A204.1 (cell line): ENCODE data around the gene DEFB124.

Experiments used
- FAIRE-seq: peaks from 2 replicates; lab custom pipeline; 2012; peaks lifted over from hg19 to GRCh38; lab: Jason Lieb, UNC

The DEFB124 gene

GRCh38 chr20:31425797-31426196 lies 49.1 kb downstream of the DEFB124 start:
- no peak for FAIRE-seq

DNA sequence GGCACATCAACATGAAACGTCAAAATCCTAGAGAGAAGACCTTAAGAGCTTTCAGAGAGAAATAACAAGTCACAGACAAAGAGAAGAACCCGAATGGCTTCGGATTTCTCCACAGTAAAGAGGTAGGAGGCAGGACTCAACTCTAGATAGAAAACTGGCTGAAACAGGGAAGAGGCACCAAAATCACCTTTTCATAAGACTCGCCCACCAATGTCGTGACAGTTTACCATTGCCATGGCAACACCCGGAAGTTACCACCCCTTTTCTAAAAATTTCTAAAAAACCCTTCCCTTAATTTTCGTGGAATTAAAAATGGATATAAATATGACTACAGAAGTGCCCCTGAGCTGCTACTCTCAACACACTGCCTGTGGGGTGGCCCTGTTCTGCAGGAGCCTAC lies 56.6 kb downstream of the DEFB124 start:
- no peak for FAIRE-seq

DNA sequence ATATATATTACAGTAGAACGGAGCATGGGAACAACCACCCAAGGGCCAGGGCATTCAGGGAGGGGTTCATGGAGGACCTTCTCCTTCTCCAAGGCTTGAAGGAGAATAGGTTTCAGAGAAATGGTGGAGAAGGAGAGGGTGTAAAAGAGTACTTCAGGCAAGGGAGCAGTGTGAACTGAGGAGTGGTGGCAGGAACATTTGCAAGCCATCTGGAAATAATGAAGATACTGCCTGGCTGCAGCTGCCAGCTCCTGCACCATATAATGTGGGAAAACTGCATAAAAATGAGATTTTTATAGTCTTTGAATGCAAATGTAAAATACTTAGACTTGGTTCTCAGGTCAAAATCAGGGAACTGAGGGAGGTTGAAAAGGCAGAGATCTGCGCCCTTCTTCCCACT lies 59.3 kb downstream of the DEFB124 start:
- no peak for FAIRE-seq
